Caco-2 (cell line): ENCODE measurements around the gene DLG1. TPM values are rescaled to one million over a fixed set of nuclear protein-coding genes. Genes with fewer than 3 reads are reported as not detected.

ENCODE experiments used
- BruUV-seq: library from RNA; stranded (reverse); fragments of 400-500 nt; replicated peaks from 2 replicates; lab custom pipeline; 2021; lab: Mats Ljungman, UMichigan
- CTCF ChIA-PET: fragments of 300-600 bp; sonication (Branson Sonifier 250); formaldehyde crosslinking; loops from one replicate; lab custom pipeline; 2022; ENCODE audit warnings: antibody characterized with exemption; lab: Charles Lee
- POLR2A ChIA-PET: fragments of 300-600 bp; sonication (Branson Sonifier 250); formaldehyde crosslinking; loops from one replicate; lab custom pipeline; 2022; ENCODE audit warnings: antibody characterized with exemption; lab: Charles Lee
- DNase-seq, 2 experiments: peaks; one replicate each; pipeline versions ENCODE4 v3.0.0 to v3.0.0-alpha.2; 2020 to 2022
- H3K27me3 ChIP-seq: replicated peaks from 2 replicates; pipeline ENCODE4 v1.6.0; 2011; ENCODE audit warnings: low read length; ENCODE audit not compliant: control insufficient read depth, insufficient read depth
- H3K36me3 ChIP-seq: 2 replicates; pipeline ENCODE4 v1.5.1; 2011; ENCODE audit warnings: low read length; ENCODE audit not compliant: control insufficient read depth, insufficient read depth
- H3K4me1 ChIP-seq: fragments of 250-450 bp; sonication (Bioruptor Pico); 2 replicates; pipeline ENCODE4 v1.5.1; 2020; ENCODE audit warnings: mild to moderate bottlenecking
- H3K4me3 ChIP-seq: 2 replicates; pipeline ENCODE4 v1.5.1; 2011; ENCODE audit warnings: low read depth, mild to moderate bottlenecking, control low read depth, low read length
- H3K9me3 ChIP-seq: fragments of 250-450 bp; sonication (Bioruptor Pico); 2 replicates; pipeline ENCODE4 v1.5.1; 2020; ENCODE audit warnings: mild to moderate bottlenecking, moderate library complexity
- H3K27ac Mint-ChIP-seq: one replicate; pipeline ENCODE4 v1.8.0; 2022; ENCODE audit warnings: mixed read lengths; ENCODE audit not compliant: unreplicated experiment
- H3K27me3 Mint-ChIP-seq: one replicate; pipeline ENCODE4 v1.8.0; 2022; ENCODE audit warnings: mixed read lengths; ENCODE audit not compliant: insufficient read depth, unreplicated experiment
- H3K36me3 Mint-ChIP-seq: one replicate; pipeline ENCODE4 v1.8.0; 2022; ENCODE audit warnings: mild to moderate bottlenecking, mixed read lengths; ENCODE audit not compliant: insufficient read depth, unreplicated experiment
- H3K4me1 Mint-ChIP-seq: one replicate; pipeline ENCODE4 v1.8.0; 2022; ENCODE audit warnings: low read depth, mixed read lengths; ENCODE audit not compliant: unreplicated experiment
- H3K4me3 Mint-ChIP-seq: one replicate; pipeline ENCODE4 v1.8.0; 2022; ENCODE audit warnings: mild to moderate bottlenecking, moderate library complexity, mixed read lengths; ENCODE audit not compliant: unreplicated experiment
- H3K9me3 Mint-ChIP-seq: one replicate; pipeline ENCODE4 v1.8.0; 2022; ENCODE audit warnings: mixed read lengths; ENCODE audit not compliant: unreplicated experiment
- CTCF ChIP-seq, 2 experiments: fragments of 200-600 bp in 1 of 2; IDR thresholded peaks; 1 replicate in 1 of 2; 2 replicates in 1 of 2; pipeline versions ENCODE4 v1.5.1 to v1.8.0; 2011 to 2022; ENCODE audit warnings: antibody characterized with exemption in 1 of 2, control low read depth in 1 of 2, inconsistent platforms in 1 of 2, low read depth in 1 of 2, low read length in 1 of 2, mild to moderate bottlenecking in 1 of 2, moderate library complexity in 1 of 2; ENCODE audit not compliant: insufficient read depth in 1 of 2, severe bottlenecking in 1 of 2, unreplicated experiment in 1 of 2
- intact Hi-C: fragments of 100-400 bp; cut with micrococcal nuclease; formaldehyde crosslinking; loops from one replicate; pipeline ENCODE4 v1.10.0; 2022; ENCODE audit not compliant: unreplicated experiment
- total RNA-seq: library from RNA; stranded (reverse); gene quantifications from 2 replicates; pipeline ENCODE4 v1.2.3, GENCODE V29; 2022

DLG1 gene
- total RNA-seq, 1 experiment from 2014 or later, result 167 TPM

- CTCF ChIA-PET, result no interaction called here
- DNase-seq, result no peak
- POLR2A ChIA-PET, result no interaction called here
- Histone ChIP-seq H3K36me3 (peaks cover 3% of the 10 kb centered on the region), H3K4me3 (no peak overlapping the region), H3K27me3 (no peaks in the 10 kb centered on the region), H3K9me3 (peaks cover 4% of the 10 kb centered on the region; the same call in 1 of the 2 replicates), H3K4me1 (no peaks in the 10 kb centered on the region)
- no TSS peak for BruUV-seq
- H3K27ac Mint-ChIP-seq, result no peak overlapping the region
- intact Hi-C loops, result no loop called here
- no peaks in the 10 kb centered on the region for H3K27me3 Mint-ChIP-seq
- peaks cover 62% of the 10 kb centered on the region for H3K36me3 Mint-ChIP-seq
- H3K4me1 Mint-ChIP-seq, result no peaks in the 10 kb centered on the region
- TF ChIP-seq CTCF (IDR thresholded peaks at IDR 0.05; ENCODE audit: insufficient read depth in 1 of 2, low read depth in 1 of 2, low read length in 1 of 2, severe bottlenecking in 1 of 2, unreplicated experiment in 1 of 2), result no peak
- H3K9me3 Mint-ChIP-seq, result peaks cover 10% of the 10 kb centered on the region
- no peak overlapping the region for H3K4me3 Mint-ChIP-seq
Observed at GRCh38 chr3:197137751-197138150, 160.7 kb downstream of the DLG1 start.

- no peaks in the 10 kb centered on the region for H3K27me3 ChIP-seq
- Mint-ChIP-seq H3K27me3 (no peaks in the 10 kb centered on the region), H3K36me3 (peaks cover 68% of the 10 kb centered on the region), H3K4me3 (no peak overlapping the region), H3K9me3 (peaks cover 10% of the 10 kb centered on the region), H3K27ac (no peak overlapping the region), H3K4me1 (no peaks in the 10 kb centered on the region)
- ChIA-PET CTCF (no interaction called here), POLR2A (no interaction called here)
- peaks cover 4% of the 10 kb centered on the region; the same call in 1 of the 2 replicates for H3K9me3 ChIP-seq
- no peaks in the 10 kb centered on the region for H3K4me1 ChIP-seq
- no peak for TF ChIP-seq CTCF (IDR thresholded peaks at IDR 0.05; ENCODE audit: insufficient read depth in 1 of 2, low read depth in 1 of 2, low read length in 1 of 2, severe bottlenecking in 1 of 2, unreplicated experiment in 1 of 2)
- intact Hi-C loops, result no loop called here
- no TSS peak for BruUV-seq
- no peak for DNase-seq
- H3K4me3 ChIP-seq, result no peak overlapping the region
- peaks cover 3% of the 10 kb centered on the region for H3K36me3 ChIP-seq
Observed at GRCh38 chr3:197136744-197137143, 161.7 kb downstream of the DLG1 start.

- ChIA-PET POLR2A (no interaction called here), CTCF (no interaction called here)
- Mint-ChIP-seq H3K27me3 (no peaks in the 10 kb centered on the region), H3K9me3 (peaks cover 10% of the 10 kb centered on the region), H3K27ac (no peak overlapping the region), H3K4me3 (no peak overlapping the region), H3K36me3 (peaks cover 65% of the 10 kb centered on the region), H3K4me1 (no peaks in the 10 kb centered on the region)
- intact Hi-C loops, result no loop called here
- no peak overlapping the region for H3K4me3 ChIP-seq
- BruUV-seq, result no TSS peak
- H3K9me3 ChIP-seq, result peaks cover 4% of the 10 kb centered on the region; the same call in 1 of the 2 replicates
- no peak for DNase-seq
- no peaks in the 10 kb centered on the region for H3K4me1 ChIP-seq
- H3K27me3 ChIP-seq, result no peaks in the 10 kb centered on the region
- peaks cover 3% of the 10 kb centered on the region for H3K36me3 ChIP-seq
- TF ChIP-seq CTCF (IDR thresholded peaks at IDR 0.05; ENCODE audit: insufficient read depth in 1 of 2, low read depth in 1 of 2, low read length in 1 of 2, severe bottlenecking in 1 of 2, unreplicated experiment in 1 of 2), result no peak
Observed at GRCh38 chr3:197135212-197135611, 163.2 kb downstream of the DLG1 start.
